Chondrocyte (in vitro differentiated cells): ENCODE results near the gene PDIA6. TPM values are rescaled to one million over a fixed set of nuclear protein-coding genes. Genes with fewer than 3 reads are reported as not detected.

Experiments used
- DNase-seq: peaks from one replicate; pipeline ENCODE4 v3.0.0; 2021; ENCODE audit warnings: mixed read lengths, low spot score
- H3K27ac Mint-ChIP-seq: one replicate; pipeline ENCODE4 v1.8.0; 2021; ENCODE audit warnings: mild to moderate bottlenecking, moderate library complexity, mixed read lengths; ENCODE audit not compliant: unreplicated experiment
- H3K27me3 Mint-ChIP-seq: 2 replicates; pipeline ENCODE4 v1.8.0; 2021; ENCODE audit warnings: low read depth, mixed read lengths
- H3K36me3 Mint-ChIP-seq: 2 replicates; pipeline ENCODE4 v1.8.0; 2021; ENCODE audit warnings: low read depth, mixed read lengths
- H3K4me1 Mint-ChIP-seq: 2 replicates; pipeline ENCODE4 v1.8.0; 2021; ENCODE audit warnings: low read depth, mild to moderate bottlenecking, mixed read lengths
- H3K4me3 Mint-ChIP-seq: one replicate; pipeline ENCODE4 v1.8.0; 2021; ENCODE audit warnings: mild to moderate bottlenecking, moderate library complexity, mixed read lengths; ENCODE audit not compliant: unreplicated experiment
- H3K9me3 Mint-ChIP-seq: 2 replicates; pipeline ENCODE4 v1.8.0; 2021; ENCODE audit warnings: low read depth, mixed read lengths
- total RNA-seq: library from RNA; stranded (reverse); gene quantifications from 3 replicates; pipeline ENCODE4 v1.2.1, GENCODE V29; 2021
- TF ChIP-seq, protein P1 (sequence below): fragments of 200-600 bp; sonication (generic); IDR thresholded peaks from 2 replicates; pipeline ENCODE4 v1.5.0; 2021; ENCODE audit warnings: antibody characterized with exemption, mild to moderate bottlenecking, moderate library complexity

The PDIA6 gene
- total RNA-seq, 1 donor from 2014 or later, result 198 TPM

DNA sequence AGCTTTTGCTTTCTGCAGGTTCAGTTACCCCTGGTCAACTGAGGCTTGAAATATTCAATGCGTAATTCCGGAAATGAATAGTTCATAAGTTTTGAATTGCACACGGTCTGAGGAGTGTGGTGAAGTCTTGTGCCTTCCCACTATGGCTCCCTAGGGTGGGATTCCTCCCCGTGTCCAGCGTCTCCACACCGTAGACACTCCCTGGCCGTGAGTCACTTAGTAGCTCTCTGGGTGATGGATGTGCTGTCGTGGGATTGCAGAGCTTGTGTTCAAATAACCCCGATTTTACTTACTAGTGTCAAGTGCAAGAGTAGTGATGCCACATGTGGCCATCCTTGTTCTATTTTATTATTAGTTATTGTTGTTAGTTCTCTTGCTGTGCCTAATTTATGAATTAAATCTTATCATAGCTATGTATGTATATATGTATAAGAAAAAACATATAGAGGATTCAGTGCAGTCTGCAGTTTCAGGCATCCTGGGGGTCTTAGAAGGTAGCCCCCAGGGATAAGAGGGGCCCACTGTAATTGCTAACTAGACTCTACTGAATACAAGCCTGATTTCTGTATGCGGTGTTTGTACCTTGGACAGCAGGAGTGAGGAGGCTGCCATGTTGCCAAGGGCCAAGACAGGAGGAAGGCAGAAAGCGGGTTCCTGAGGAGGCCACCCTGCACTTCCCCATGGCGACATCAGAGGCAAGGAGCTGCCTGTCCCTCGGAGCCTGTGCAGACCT lies 47.7 kb upstream of the PDIA6 start:
- H3K27me3 Mint-ChIP-seq, result peaks cover 20% of the 10 kb centered on the region
- no peak overlapping the region for H3K4me3 Mint-ChIP-seq

DNA sequence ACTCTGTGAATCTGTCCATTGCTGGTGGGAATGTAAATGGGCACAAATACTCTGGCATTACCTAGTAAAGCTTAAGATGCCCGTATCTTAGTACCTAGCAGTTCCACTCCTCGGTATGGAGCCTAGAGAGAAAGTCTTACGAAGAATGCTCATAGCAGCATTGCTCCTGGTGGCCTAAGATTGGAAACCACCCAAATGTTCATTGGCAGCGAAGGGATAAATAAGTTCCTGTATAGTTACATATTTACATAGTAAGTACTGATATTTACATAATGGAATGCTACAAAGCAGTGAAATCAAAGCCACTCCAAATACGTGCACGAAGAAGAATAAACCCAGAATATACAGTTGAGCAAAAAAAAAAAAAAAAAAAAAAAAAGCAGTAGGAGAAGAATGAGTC lies 46.7 kb upstream of the PDIA6 start:
- no peak overlapping the region for H3K27ac Mint-ChIP-seq

More for the DNA sequence above, 47.7 kb upstream of the PDIA6 start:
- Mint-ChIP-seq H3K4me1 (no peaks in the 10 kb centered on the region), H3K9me3 (no peaks in the 10 kb centered on the region), H3K27ac (no peak overlapping the region), H3K36me3 (no peaks in the 10 kb centered on the region)
- DNase-seq, result no peak
- TF ChIP-seq, protein P1, sequence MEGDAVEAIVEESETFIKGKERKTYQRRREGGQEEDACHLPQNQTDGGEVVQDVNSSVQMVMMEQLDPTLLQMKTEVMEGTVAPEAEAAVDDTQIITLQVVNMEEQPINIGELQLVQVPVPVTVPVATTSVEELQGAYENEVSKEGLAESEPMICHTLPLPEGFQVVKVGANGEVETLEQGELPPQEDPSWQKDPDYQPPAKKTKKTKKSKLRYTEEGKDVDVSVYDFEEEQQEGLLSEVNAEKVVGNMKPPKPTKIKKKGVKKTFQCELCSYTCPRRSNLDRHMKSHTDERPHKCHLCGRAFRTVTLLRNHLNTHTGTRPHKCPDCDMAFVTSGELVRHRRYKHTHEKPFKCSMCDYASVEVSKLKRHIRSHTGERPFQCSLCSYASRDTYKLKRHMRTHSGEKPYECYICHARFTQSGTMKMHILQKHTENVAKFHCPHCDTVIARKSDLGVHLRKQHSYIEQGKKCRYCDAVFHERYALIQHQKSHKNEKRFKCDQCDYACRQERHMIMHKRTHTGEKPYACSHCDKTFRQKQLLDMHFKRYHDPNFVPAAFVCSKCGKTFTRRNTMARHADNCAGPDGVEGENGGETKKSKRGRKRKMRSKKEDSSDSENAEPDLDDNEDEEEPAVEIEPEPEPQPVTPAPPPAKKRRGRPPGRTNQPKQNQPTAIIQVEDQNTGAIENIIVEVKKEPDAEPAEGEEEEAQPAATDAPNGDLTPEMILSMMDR, result no peak

DNA sequence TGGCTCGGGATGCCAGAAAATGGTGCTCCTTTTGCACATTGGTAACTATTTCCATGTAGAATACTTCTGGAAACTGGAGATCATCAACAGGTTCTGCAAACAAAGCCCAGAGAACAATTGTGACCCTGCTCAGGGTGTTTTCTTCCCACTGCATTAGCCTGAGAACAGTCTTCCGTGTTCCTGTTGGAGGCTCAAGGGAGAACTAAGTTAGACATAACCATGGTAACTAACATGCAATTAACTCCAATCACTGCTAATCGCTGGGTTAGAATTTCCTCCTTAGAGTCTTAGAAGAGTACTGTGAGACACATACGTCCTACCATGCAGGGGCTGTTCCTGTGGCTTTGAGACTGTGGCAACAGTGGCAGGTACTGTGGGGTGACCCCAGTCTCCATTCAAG lies 36.0 kb upstream of the PDIA6 start:
- peaks cover 9% of the 10 kb centered on the region for H3K4me1 Mint-ChIP-seq
- TF ChIP-seq, protein P1, result no peak
- no peaks in the 10 kb centered on the region for H3K36me3 Mint-ChIP-seq
- H3K27ac Mint-ChIP-seq, result no peak overlapping the region
- DNase-seq, result no peak
- H3K9me3 Mint-ChIP-seq, result peaks cover 3% of the 10 kb centered on the region
- no peak overlapping the region for H3K4me3 Mint-ChIP-seq
- peaks cover 12% of the 10 kb centered on the region for H3K27me3 Mint-ChIP-seq

More for the DNA sequence above, 46.7 kb upstream of the PDIA6 start:
- Mint-ChIP-seq H3K9me3 (no peaks in the 10 kb centered on the region), H3K4me3 (no peak overlapping the region), H3K27me3 (peaks cover 24% of the 10 kb centered on the region), H3K36me3 (no peaks in the 10 kb centered on the region), H3K4me1 (no peaks in the 10 kb centered on the region)
- TF ChIP-seq, protein P1, result no peak
- DNase-seq, result no peak

DNA sequence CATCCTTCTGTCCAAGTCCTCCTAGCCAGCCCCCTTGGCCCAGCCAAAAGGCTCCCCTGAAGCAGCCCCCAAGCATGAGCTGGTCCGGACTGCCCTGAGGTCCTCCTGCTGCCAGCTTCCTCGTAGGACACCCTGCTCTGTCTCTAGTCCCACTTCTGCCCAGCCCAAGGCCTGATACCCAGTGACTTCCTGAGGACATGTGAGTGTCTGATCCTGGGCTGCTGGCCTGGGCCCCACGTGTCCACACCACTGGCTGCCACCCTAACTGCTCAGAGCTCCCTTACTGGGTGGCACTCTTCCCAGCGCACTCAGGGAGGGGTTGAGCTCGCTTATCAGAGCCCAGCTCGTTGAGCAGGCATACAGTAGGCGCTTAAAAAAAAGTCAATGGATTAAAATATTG lies 34.4 kb upstream of the PDIA6 start:
- Mint-ChIP-seq H3K9me3 (peaks cover 10% of the 10 kb centered on the region), H3K4me1 (peaks cover 11% of the 10 kb centered on the region)
- TF ChIP-seq, protein P1, result no peak

DNA sequence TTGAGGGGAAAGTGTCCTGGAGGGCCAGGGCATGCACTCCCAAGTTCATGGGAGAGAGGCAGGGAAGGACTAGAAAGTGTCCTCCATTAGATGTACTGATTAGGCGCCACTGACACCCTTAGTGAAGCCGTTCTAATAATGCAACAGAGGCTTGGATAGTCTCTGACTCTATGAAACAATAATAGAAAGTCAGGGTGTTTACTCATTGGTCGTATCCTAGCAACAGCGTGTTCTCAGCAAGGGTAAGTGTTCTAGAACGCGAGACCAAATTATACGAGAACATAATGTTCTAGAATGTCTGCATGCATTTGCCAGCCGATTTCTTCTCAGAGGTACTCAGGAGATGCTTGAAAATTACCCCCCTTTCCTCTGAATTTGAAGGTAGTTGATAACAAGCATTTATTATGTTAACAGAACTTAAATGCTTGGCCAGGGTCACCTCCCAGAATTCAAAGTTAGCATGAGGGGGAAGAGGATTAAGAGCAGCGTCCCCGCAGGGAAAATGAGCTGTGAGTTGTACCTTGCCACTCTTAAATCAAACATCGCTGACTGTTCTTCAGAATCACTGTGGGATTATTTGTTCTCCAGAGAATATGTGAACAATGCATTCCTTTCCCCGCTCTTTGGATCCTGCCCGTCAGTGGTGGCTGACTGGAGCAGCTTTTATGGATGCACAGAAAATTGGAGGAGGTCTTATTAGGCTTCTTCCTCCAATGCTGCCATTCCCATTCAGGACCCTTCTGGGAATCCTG lies 33.7 kb upstream of the PDIA6 start:
- H3K27ac Mint-ChIP-seq, result no peak overlapping the region
- H3K9me3 Mint-ChIP-seq, result peaks cover 13% of the 10 kb centered on the region
- H3K4me3 Mint-ChIP-seq, result no peak overlapping the region
- H3K36me3 Mint-ChIP-seq, result no peaks in the 10 kb centered on the region
- no peak for DNase-seq
- H3K27me3 Mint-ChIP-seq, result peaks cover 6% of the 10 kb centered on the region
- TF ChIP-seq, protein P1, result no peak
- peaks cover 11% of the 10 kb centered on the region for H3K4me1 Mint-ChIP-seq

More for the DNA sequence above, 34.4 kb upstream of the PDIA6 start:
- Mint-ChIP-seq H3K27ac (no peak overlapping the region), H3K27me3 (peaks cover 6% of the 10 kb centered on the region), H3K4me3 (no peak overlapping the region), H3K36me3 (no peaks in the 10 kb centered on the region)
- no peak for DNase-seq
